ENCODE measurements around the gene TMEM219. TPM values are rescaled to one million over a fixed set of nuclear protein-coding genes. Genes with fewer than 3 reads are reported as not detected.

The TMEM219 gene
- total RNA-seq, 1 experiment from 2014 or later, result 69.6 TPM

DNA sequence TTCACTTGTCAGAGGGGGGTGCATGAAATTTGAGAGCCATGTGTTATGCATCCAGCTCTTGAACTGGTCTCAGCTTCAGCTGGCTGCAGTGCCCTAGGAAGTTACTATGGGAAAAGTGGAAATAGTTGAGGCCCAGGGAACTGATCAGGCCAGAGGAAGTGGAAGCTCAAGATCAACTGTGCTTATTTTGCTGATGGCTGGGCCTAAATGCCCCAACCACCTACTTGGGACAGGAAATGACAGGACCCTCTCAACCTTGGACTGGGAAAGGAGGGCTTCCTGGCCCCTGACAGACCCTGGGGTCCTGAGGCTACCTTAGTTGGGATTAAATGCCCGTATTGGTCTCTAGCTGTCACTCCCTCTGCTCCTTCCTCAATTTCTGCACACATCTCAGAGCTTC, 10.6 kb downstream of the TMEM219 start (continued):
- TF ChIP-seq ZNF671 (CRISPR knock-in tag; IDR thresholded peaks at IDR 0.05), result no peak
- TF ChIP-seq FOXP1 (CRISPR knock-in tag; IDR thresholded peaks at IDR 0.05; ENCODE audit: borderline replicate concordance), result no peak
- TF ChIP-seq KAT7 (CRISPR knock-in tag; IDR thresholded peaks at IDR 0.05; ENCODE audit: borderline replicate concordance), result no peak
- no peak for TF ChIP-seq E2F4 (CRISPR knock-in tag; IDR thresholded peaks at IDR 0.05; ENCODE audit: borderline replicate concordance, low read depth)
- TF ChIP-seq, protein P1, sequence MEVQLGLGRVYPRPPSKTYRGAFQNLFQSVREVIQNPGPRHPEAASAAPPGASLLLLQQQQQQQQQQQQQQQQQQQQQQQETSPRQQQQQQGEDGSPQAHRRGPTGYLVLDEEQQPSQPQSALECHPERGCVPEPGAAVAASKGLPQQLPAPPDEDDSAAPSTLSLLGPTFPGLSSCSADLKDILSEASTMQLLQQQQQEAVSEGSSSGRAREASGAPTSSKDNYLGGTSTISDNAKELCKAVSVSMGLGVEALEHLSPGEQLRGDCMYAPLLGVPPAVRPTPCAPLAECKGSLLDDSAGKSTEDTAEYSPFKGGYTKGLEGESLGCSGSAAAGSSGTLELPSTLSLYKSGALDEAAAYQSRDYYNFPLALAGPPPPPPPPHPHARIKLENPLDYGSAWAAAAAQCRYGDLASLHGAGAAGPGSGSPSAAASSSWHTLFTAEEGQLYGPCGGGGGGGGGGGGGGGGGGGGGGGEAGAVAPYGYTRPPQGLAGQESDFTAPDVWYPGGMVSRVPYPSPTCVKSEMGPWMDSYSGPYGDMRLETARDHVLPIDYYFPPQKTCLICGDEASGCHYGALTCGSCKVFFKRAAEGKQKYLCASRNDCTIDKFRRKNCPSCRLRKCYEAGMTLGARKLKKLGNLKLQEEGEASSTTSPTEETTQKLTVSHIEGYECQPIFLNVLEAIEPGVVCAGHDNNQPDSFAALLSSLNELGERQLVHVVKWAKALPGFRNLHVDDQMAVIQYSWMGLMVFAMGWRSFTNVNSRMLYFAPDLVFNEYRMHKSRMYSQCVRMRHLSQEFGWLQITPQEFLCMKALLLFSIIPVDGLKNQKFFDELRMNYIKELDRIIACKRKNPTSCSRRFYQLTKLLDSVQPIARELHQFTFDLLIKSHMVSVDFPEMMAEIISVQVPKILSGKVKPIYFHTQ (CRISPR knock-in tag; IDR thresholded peaks at IDR 0.05), result no peak
- TF ChIP-seq MYBL2 (CRISPR knock-in tag; IDR thresholded peaks at IDR 0.05), result no peak
- no peak for TF ChIP-seq HMGA2 (CRISPR knock-in tag; IDR thresholded peaks at IDR 0.05)
- TF ChIP-seq, protein P2, sequence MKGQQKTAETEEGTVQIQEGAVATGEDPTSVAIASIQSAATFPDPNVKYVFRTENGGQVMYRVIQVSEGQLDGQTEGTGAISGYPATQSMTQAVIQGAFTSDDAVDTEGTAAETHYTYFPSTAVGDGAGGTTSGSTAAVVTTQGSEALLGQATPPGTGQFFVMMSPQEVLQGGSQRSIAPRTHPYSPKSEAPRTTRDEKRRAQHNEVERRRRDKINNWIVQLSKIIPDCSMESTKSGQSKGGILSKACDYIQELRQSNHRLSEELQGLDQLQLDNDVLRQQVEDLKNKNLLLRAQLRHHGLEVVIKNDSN (CRISPR knock-in tag; IDR thresholded peaks at IDR 0.05), result no peak
- TF ChIP-seq ZNF232 (CRISPR knock-in tag; IDR thresholded peaks at IDR 0.05), result no peak
- TF ChIP-seq CREB1 (CRISPR knock-in tag; IDR thresholded peaks at IDR 0.05), result no peak
- TF ChIP-seq, protein P3, sequence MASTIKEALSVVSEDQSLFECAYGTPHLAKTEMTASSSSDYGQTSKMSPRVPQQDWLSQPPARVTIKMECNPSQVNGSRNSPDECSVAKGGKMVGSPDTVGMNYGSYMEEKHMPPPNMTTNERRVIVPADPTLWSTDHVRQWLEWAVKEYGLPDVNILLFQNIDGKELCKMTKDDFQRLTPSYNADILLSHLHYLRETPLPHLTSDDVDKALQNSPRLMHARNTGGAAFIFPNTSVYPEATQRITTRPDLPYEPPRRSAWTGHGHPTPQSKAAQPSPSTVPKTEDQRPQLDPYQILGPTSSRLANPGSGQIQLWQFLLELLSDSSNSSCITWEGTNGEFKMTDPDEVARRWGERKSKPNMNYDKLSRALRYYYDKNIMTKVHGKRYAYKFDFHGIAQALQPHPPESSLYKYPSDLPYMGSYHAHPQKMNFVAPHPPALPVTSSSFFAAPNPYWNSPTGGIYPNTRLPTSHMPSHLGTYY (CRISPR knock-in tag; IDR thresholded peaks at IDR 0.05), result no peak

GRCh38 chr16:29972992-29973383, 11.1 kb downstream of the TMEM219 start:
- peaks cover 17% of the 10 kb centered on the region for H3K9me3 Mint-ChIP-seq
- peaks cover 27% of the 10 kb centered on the region for H3K4me1 Mint-ChIP-seq
- ChIA-PET CTCF (interaction anchor here (0.6 to 5.5 kb wide), 25 partner anchors 11 to 272 kb away, joined by 3 to 36 read pairs (median 5); partner anchors contain the start of genes ASPHD1, PAGR1, SEZ6L2 and TBX6), POLR2A (interaction anchor here (0.6 to 3.2 kb wide), 11 partner anchors 11 to 256 kb away, joined by 3 to 17 read pairs (median 3); partner anchors contain the start of genes ASPHD1, HIRIP3, KCTD13 and SEZ6L2)
- H3K4me3 Mint-ChIP-seq, result peak overlapping the region; percentile 92; the same call in 1 of the 2 replicates
- DNase-seq (ENCODE audit: low spot score) (no peak), ATAC-seq (no peak)
- H3K36me3 Mint-ChIP-seq, result peaks cover 41% of the 10 kb centered on the region
- peaks cover 21% of the 10 kb centered on the region for H3K27me3 Mint-ChIP-seq (ENCODE audit: low read depth)
- H3K27ac Mint-ChIP-seq, result 0 out of 2 replicates have a peak overlapping the region, but pooled peaks have one; percentile 41
- TF ChIP-seq, protein P4, sequence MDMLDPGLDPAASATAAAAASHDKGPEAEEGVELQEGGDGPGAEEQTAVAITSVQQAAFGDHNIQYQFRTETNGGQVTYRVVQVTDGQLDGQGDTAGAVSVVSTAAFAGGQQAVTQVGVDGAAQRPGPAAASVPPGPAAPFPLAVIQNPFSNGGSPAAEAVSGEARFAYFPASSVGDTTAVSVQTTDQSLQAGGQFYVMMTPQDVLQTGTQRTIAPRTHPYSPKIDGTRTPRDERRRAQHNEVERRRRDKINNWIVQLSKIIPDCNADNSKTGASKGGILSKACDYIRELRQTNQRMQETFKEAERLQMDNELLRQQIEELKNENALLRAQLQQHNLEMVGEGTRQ (CRISPR knock-in tag; IDR thresholded peaks at IDR 0.05), result no peak
- no peak for TF ChIP-seq GTF2I (CRISPR knock-in tag; conservative IDR thresholded peaks at IDR 0.05)
- no peak for TF ChIP-seq ARID4B (CRISPR knock-in tag; IDR thresholded peaks at IDR 0.05; ENCODE audit: borderline replicate concordance)
- TF ChIP-seq ZNF232 (CRISPR knock-in tag; IDR thresholded peaks at IDR 0.05), result no peak
- TF ChIP-seq ZNF263 (CRISPR knock-in tag; IDR thresholded peaks at IDR 0.05; ENCODE audit: low read depth), result no peak
- TF ChIP-seq NR1H2 (CRISPR knock-in tag; IDR thresholded peaks at IDR 0.05), result no peak
- TF ChIP-seq PRRX2 (CRISPR knock-in tag; IDR thresholded peaks at IDR 0.05), result no peak
- TF ChIP-seq FOXP1 (CRISPR knock-in tag; IDR thresholded peaks at IDR 0.05; ENCODE audit: borderline replicate concordance), result no peak
- no peak for TF ChIP-seq ZNF219 (CRISPR knock-in tag; IDR thresholded peaks at IDR 0.05; ENCODE audit: borderline replicate concordance)
- no peak for TF ChIP-seq JUN (CRISPR knock-in tag; IDR thresholded peaks at IDR 0.05)
- no peak for TF ChIP-seq ZNF138 (CRISPR knock-in tag; conservative IDR thresholded peaks at IDR 0.05)
